ENCODE results near the gene BMERB1.
"Not testable (repeated sequence)": the region's sequence is repeated elsewhere in the genome, so short reads cannot be mapped to it uniquely, and the experiment has no call there.

BMERB1 gene

GRCh38 chr16:15594711-15595320 lies 160.4 kb downstream of the BMERB1 start:
- DNase-seq (ENCODE audit: low spot score) = no peak

- DNase-seq (ENCODE audit: low spot score) = no peak
These were observed 162.7 kb downstream of the BMERB1 start for GRCh38 chr16:15597135-15597534.

GRCh38 chr16:15597822-15598647 lies 163.6 kb downstream of the BMERB1 start:
- no peak for DNase-seq (ENCODE audit: low spot score)

GRCh38 chr16:15598648-15599190 lies 164.3 kb downstream of the BMERB1 start:
- DNase-seq (ENCODE audit: low spot score) = no peak

- no peak for DNase-seq (ENCODE audit: low spot score)
These were observed 165.1 kb downstream of the BMERB1 start for GRCh38 chr16:15599303-15600070.

GRCh38 chr16:15601212-15601879 lies 167.0 kb downstream of the BMERB1 start:
- DNase-seq (ENCODE audit: low spot score) = no peak

GRCh38 chr16:15602285-15603044 lies 168.1 kb downstream of the BMERB1 start:
- no peak for DNase-seq (ENCODE audit: low spot score)

- no peak for DNase-seq (ENCODE audit: low spot score)
These were observed 170.4 kb downstream of the BMERB1 start for GRCh38 chr16:15604460-15605440.

GRCh38 chr16:15605839-15606517 lies 171.6 kb downstream of the BMERB1 start:
- DNase-seq (ENCODE audit: low spot score) = no peak

GRCh38 chr16:15606518-15607220 lies 172.3 kb downstream of the BMERB1 start:
- no peak for DNase-seq (ENCODE audit: low spot score)

GRCh38 chr16:15607221-15607699 lies 172.9 kb downstream of the BMERB1 start:
- DNase-seq (ENCODE audit: low spot score) = not testable (repeated sequence)

- no peak for DNase-seq (ENCODE audit: low spot score)
These were observed 173.5 kb downstream of the BMERB1 start for GRCh38 chr16:15607700-15608396.

GRCh38 chr16:15608398-15609285 lies 174.3 kb downstream of the BMERB1 start:
- DNase-seq (ENCODE audit: low spot score) = no peak

GRCh38 chr16:15609286-15609649 lies 174.9 kb downstream of the BMERB1 start:
- no peak for DNase-seq (ENCODE audit: low spot score)

GRCh38 chr16:15610369-15610871 lies 176.0 kb downstream of the BMERB1 start:
- no peak for DNase-seq (ENCODE audit: low spot score)

GRCh38 chr16:15611610-15612009 lies 177.2 kb downstream of the BMERB1 start:
- no peak for DNase-seq (ENCODE audit: low spot score)

- DNase-seq (ENCODE audit: low spot score) = no peak
These were observed 179.3 kb downstream of the BMERB1 start for GRCh38 chr16:15613676-15614075.
